ENCODE measurements around the gene RWDD1. TPM values are rescaled to one million over a fixed set of nuclear protein-coding genes. Genes with fewer than 3 reads are reported as not detected.

RWDD1 gene
- polyA plus RNA-seq, 1 experiment: 22.5 TPM

- no peak for DNase-seq (ENCODE audit: low read depth)
- no peak for TF ChIP-seq CTCF (IDR thresholded peaks at IDR 0.05; ENCODE audit: insufficient read depth, low read depth, low read length)
- ChIA-PET CTCF (interaction anchor here (0.8 to 1.5 kb wide), 6 partner anchors 18 to 261 kb away, joined by 3 to 5 read pairs (median 4); partner anchors contain the start of gene CALHM5), POLR2A (interaction anchor here (0.5 kb wide), 1 partner anchor 279 kb away, joined by 6 read pairs; no protein-coding TSS in a partner anchor)
- H3K36me3 ChIP-seq (ENCODE audit: control insufficient read depth, insufficient read depth, low read length): no peaks in the 10 kb centered on the region
- no peak overlapping the region for H3K4me3 ChIP-seq (ENCODE audit: low read depth, low read length)
- no peaks in the 10 kb centered on the region for H3K27me3 ChIP-seq (ENCODE audit: control insufficient read depth, insufficient read depth, low read length)
These were observed 41.6 kb upstream of the RWDD1 start for GRCh38 chr6:116529466-116530290.

- no peak for TF ChIP-seq CTCF (IDR thresholded peaks at IDR 0.05; ENCODE audit: insufficient read depth, low read depth, low read length)
- H3K36me3 ChIP-seq (ENCODE audit: control insufficient read depth, insufficient read depth, low read length): no peaks in the 10 kb centered on the region
- ChIA-PET CTCF (interaction anchor here (0.5 to 1.5 kb wide), 6 partner anchors 31 to 265 kb away, joined by 3 to 5 read pairs (median 3); no protein-coding TSS in a partner anchor), POLR2A (interaction anchor here (0.5 kb wide), 1 partner anchor 280 kb away, joined by 6 read pairs; no protein-coding TSS in a partner anchor)
- no peaks in the 10 kb centered on the region for H3K27me3 ChIP-seq (ENCODE audit: control insufficient read depth, insufficient read depth, low read length)
- DNase-seq (ENCODE audit: low read depth): no peak
- H3K4me3 ChIP-seq (ENCODE audit: low read depth, low read length): no peak overlapping the region
These were observed 40.9 kb upstream of the RWDD1 start for GRCh38 chr6:116530436-116530835.

GRCh38 chr6:116531675-116532570 is 39.4 kb upstream of the RWDD1 start:
- CTCF ChIA-PET: interaction anchor here (0.6 to 4.5 kb wide), 10 partner anchors 13 to 262 kb away, joined by 3 to 127 read pairs (median 4); partner anchors contain the start of genes CALHM5 and TSPYL1
- no peaks in the 10 kb centered on the region for H3K36me3 ChIP-seq (ENCODE audit: control insufficient read depth, insufficient read depth, low read length)
- no peak for DNase-seq (ENCODE audit: low read depth)
- no peaks in the 10 kb centered on the region for H3K27me3 ChIP-seq (ENCODE audit: control insufficient read depth, insufficient read depth, low read length)
- TF ChIP-seq CTCF (IDR thresholded peaks at IDR 0.05; ENCODE audit: insufficient read depth, low read depth, low read length): peak; percentile 76
- no peak overlapping the region for H3K4me3 ChIP-seq (ENCODE audit: low read depth, low read length)
- POLR2A ChIA-PET: no interaction called here

GRCh38 chr6:116533233-116533957 is 37.9 kb upstream of the RWDD1 start:
- H3K4me3 ChIP-seq (ENCODE audit: low read depth, low read length): no peak overlapping the region
- POLR2A ChIA-PET: interaction anchor here (0.6 kb wide), 1 partner anchor 260 kb away, joined by 4 read pairs; no protein-coding TSS in a partner anchor
- CTCF ChIA-PET: interaction anchor here (0.7 to 4.5 kb wide), 12 partner anchors 8 to 316 kb away, joined by 3 to 127 read pairs (median 6); partner anchors contain the start of genes CALHM5, RWDD1 and TSPYL1
- H3K36me3 ChIP-seq (ENCODE audit: control insufficient read depth, insufficient read depth, low read length): no peaks in the 10 kb centered on the region
- H3K27me3 ChIP-seq (ENCODE audit: control insufficient read depth, insufficient read depth, low read length): no peaks in the 10 kb centered on the region
- no peak for DNase-seq (ENCODE audit: low read depth)
- TF ChIP-seq CTCF (IDR thresholded peaks at IDR 0.05; ENCODE audit: insufficient read depth, low read depth, low read length): no peak
